Activated effector memory CD4-positive, alpha-beta T cell treated with anti-CD3 and anti-CD28 coated beads, Interleukin-2, amount 50 U/mL, for 16 hours (primary cell): ENCODE results near the gene ATP2B1.

Experiments used
- DNase-seq: peaks from one replicate; pipeline ENCODE4 v3.0.0-alpha.2; 2020

ATP2B1 gene

DNA sequence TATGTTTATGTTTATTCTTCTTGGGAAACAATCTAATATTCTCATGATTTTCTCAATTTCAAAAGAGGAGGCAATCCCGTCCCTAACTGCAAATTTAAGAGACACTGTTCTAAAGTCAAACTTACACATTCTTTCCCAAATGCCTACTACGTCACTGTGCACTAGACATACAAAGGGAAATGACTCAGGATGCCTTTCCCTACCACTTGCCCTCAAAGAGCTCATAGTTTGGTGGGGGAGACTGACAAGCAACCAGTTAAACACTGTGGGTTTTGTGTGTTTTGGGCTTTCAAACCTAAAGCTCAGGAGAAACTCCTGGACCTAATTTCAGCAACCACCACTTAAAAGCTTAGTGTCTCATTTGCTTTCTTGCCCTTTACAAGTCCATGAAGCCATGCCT lies 58.4 kb downstream of the ATP2B1 start:
- no peak for DNase-seq

DNA sequence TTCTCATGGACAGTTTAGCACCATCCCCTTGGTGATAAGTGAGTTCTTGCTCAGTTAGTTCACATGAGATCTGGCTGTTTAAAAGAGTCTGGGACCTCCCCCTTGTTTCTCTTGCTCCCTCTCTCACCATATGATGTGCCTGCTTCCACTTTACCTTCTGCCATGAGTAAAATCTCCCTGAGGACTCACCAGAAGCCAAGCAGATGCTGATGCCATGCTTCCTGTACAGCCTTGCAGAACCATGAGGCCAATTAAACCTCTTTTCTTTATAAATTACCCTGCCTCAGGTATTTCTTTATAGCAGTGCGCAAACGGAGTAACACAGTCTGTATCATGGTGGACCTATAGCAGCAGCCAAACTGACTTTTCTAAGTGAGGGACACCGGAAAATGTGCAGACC lies 58.8 kb downstream of the ATP2B1 start:
- no peak for DNase-seq

DNA sequence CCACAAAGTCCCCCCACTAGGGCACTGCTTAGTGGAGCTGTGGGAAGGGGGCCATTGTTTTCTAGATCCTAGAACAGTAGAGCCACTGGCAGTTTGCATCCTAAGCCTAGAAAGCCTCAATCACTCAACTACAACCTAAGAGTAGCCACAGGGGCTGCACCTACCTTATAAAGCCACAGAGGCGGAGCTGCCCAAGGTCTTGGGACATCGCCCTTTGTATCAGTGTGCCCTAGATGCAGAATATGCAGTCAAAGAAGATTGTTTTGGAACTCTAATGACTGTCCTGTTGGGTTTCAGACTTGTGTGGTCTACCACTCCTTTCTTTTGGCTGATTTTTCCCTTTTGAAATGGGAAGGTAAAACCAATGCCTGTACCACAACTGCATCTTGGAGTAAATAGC lies 59.5 kb downstream of the ATP2B1 start:
- DNase-seq, result no peak

DNA sequence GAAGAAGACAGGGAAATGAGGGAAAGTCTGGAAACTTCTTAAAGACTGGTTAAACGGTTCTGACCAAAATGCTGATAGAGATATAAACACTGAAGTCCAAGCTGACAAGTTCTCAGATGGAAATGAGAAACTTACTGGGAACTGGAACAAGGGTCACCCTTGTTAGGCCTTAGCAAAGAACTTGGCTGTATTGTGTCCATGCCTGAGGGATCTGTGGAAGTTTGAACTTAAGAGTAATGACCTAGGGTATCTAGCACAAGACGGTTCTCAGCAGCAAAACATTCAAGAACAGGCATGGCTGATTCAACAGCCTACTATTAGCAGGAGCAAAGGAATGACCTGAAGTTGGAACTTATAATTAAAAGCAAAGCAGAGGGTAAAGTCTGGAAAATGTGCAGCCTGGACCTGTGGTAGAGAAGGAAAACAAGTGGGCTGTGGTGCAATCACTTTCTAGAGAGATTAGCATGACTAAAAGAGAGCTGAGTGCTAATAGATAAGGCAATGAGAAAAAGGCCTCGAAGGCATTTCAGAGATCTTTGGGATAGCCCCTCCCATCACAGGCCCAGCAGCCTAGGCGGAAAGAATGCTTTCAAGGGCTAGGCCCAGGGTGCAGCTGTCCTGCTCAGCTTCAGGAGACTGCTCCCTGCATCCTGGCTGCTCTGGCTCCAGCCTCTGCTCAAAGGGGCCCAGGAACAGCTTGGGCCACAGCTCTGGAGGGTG lies 60.3 kb downstream of the ATP2B1 start:
- no peak for DNase-seq

DNA sequence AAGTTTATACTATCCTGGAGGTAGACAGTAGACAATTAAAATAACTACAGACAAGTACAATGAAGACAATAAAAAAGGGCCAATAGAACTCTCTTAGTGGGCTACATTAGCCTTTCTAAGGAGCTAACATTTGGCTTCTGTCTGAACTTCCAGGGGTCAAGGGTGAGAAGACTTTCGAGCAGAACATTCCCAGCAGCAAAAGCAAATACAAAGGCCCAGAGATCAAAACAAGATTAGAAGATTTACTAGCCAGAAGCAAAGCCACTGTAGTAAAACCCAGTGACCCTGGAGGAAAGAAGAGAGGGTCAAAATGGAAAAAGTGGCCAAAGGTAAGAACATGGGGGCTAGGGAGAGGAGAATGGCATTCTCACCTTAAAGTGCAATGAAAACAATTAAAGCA lies 63.2 kb downstream of the ATP2B1 start:
- DNase-seq, result no peak

DNA sequence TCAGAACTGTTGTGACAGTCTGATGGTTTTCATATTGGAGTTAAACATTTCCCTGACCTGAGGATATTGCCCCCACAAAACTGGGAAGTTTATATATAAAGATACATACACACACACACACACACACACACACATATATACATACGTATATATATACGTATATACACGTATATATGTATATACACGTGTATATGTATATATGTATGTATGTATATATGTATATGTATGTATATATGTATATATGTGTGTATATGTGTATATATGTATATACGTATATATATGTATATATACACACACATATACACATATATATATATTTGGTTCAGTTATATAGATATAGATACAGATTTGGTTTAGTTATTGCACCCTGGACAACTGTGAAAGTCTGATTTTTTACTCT lies 65.7 kb downstream of the ATP2B1 start:
- no peak for DNase-seq

DNA sequence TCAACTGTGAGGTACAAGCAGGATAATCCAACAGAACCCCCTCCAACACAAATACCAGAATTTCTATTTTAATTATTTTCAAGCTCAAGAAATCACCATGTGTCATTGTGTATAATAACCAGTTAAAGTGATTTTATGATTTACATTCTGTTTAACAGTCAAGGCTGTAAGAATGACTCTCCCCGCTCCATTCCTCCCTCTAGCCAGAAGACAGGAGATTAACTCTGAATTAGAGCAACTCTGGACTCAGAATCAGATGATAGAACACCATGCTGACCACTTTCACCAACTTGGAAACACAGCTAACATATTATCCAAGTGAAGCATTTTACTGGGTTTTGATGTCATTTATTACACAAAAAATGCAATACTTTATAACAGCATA lies 71.9 kb downstream of the ATP2B1 start:
- no peak for DNase-seq

DNA sequence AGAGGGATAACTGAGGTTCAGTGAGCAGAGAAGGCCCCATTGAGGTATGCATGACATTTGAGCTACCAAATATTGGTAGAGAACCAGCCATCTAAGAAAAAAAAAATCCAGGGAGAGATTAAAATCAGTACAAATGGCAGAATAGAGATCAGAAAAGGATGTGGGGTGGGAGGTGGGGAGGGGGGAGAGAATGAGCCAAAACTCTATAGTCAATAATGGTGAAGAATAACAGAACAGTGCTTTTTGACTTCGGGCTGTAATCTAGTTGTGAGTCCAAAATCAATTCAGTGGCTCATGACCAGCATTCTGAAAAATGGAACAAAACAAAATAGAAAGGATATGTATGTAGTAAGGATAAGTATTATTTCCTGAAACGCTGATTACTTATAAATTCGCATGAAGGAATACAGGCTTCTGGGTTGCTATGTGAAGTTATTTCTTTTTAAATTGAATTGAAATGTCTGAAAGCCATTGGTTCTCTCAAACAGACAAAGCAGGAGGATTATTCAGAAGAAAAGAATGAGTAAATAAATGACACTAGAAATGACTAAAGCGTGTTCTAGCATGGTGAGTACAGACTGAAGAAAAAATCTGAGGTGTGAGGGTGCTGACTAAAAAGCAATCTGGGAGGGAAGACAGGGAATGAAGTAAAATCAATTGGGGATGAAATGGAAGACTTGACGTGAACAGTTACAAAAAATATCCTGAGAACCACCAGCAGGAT lies 72.4 kb downstream of the ATP2B1 start:
- DNase-seq, result no peak

DNA sequence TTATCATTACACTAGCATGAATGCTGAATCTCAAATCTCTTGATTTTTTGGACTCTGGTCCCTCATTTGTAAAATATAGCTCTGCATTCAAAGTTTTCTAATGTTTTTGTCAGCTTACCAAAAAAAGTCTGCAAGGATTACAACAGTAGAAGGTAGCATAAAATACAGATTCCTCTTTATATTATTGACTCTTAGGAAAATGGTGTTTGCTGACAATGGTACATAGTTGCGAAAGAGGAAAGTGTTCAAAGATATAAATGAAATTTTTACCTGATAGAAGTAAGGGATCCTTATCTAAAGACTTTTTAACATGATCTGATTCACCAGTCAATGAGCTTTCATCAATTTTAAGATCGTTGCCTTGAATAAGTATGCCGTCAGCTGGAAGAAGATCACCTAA lies 74.1 kb downstream of the ATP2B1 start:
- DNase-seq, result no peak

DNA sequence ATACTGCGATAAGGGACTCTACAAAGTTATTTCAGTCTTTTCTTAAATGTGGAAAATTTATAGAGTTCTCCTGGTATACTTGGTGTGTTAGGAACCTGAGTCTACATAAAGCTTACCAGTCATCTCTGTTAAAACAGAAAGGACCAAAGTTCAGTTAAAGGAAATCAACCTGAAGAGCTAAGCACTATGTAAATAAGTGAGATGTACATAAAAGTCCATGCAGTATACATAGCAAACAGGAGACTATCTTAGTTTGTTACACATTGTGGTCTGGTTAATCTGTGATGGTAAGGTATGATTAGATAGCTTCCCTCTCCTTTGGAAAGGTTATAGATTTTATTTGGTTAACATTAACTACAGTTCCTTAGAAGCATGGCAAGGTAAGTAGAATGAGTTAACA lies 75.9 kb downstream of the ATP2B1 start:
- no peak for DNase-seq

DNA sequence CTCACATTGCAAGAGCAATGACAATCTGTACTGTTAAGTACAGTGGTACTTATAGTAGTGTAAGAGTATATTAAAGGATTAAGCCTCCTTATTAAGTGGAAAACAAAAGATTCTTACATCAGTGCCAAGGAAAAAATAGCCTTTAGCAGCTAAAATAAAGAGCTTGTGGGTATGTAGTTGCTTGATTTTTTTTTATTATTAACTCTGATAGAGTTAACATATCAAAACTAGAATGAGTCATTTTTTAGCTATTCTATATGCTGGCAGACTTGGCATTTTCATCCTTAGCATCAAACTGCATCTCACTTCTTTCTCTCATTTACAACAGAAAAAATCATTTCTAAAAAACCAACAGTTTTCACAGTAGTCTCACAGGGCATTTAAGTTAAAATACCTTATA lies 86.5 kb downstream of the ATP2B1 start:
- DNase-seq, result no peak

DNA sequence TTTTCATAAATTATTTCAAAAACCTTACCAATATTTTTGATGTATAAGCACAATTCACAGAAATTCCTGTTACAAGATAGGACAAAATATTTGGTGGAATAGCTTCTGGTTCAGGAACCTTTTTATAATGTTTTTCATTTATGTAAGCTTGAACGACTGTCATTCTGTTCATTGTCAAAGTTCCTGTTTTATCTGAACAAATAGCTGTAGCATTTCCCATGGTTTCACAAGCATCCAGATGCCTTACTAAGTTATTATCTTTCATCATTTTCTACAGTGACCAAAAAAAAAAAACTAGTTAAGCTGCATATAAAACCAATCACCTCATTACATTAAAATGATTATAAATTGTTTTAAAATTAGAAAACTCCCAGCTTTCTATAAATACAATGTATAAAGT lies 87.1 kb downstream of the ATP2B1 start:
- no peak for DNase-seq

DNA sequence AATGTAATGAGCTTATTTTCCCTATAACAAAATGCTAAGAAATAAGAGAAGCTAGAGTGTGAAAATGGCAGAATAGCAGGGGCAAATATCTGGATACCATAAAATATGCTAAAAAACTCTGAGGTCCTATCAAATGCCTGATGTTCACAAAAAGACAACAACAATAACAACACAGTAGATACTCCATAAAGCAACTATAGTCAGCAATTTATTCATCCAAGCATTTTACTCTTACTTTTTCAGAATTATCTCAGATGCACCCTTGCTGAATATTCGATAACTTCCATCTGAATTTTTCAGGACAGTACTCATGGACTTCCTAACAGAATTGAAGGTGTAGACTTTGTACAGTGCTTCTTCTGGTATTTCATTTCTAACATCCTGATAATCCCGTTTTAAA lies 88.9 kb downstream of the ATP2B1 start:
- DNase-seq, result no peak

DNA sequence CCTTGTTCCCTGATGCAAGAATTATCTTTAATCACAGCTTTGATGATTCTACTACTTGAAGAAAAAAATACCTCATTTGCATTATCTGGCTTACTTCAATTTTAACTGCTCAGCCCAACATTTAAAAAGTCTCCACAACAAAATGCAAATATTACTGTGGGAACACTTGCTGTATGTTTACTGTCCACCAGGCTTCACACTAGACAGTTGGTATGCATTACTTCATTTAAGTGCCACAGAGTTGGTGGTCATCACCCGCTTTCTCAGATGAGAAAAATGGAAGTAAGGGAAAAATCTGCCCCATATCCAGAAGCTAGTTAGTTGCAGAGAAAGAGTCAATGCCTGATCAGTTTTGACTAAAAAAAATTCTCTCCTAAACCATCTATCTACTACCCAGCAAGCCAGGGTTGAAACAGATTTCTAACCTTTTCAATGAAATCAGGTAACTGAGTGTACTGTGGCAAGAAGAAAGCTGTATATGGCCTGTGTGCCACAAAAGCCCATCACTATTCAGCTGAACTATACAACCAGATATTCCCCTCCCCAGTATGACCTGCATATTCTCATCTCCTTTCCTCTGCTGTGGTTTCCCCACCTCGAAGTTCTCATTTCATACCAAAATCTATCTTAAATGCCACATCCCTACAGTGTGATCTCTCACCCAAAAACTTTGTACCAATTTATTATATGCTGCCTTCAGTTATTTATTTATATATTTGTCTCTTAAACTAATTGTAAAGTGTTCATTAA lies 90.3 kb downstream of the ATP2B1 start:
- no peak for DNase-seq

DNA sequence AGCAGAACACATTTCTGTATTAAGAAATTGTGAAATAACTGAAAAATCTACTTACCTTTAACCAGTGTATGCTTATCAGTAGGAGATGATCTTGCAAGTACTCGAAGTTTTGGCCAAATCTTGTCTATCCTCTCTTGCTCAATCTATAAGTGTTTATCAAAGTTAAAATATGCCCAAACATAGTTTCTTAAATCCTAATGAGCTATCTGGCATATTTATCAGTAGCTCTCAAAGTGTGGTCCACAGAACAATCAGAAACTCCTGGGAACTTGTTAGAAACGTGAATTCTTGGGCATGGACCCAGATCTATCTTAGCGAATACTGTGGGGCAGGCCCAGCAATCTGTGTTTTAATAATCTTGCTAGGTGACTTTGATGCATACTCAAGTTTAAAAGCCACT lies 98.3 kb downstream of the ATP2B1 start:
- no peak for DNase-seq

DNA sequence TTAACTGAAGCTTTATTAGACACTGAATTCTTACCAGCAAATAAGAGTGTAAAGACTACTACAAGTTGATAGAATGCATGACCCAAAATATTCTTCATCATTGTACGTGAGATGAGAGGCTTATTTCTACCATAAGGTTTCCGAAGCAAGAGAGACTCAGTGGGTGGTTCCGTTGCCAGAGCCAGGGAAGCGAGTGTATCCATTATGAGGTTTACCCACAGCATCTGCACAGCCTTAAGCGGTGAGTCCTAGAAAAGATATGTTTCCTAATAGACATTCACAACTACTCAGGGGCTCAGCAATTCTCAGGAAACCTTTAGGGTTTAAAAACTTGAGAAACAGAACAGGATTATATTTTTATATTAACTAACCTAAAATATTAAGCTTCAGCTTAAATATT lies 105.0 kb downstream of the ATP2B1 start:
- DNase-seq, result no peak

DNA sequence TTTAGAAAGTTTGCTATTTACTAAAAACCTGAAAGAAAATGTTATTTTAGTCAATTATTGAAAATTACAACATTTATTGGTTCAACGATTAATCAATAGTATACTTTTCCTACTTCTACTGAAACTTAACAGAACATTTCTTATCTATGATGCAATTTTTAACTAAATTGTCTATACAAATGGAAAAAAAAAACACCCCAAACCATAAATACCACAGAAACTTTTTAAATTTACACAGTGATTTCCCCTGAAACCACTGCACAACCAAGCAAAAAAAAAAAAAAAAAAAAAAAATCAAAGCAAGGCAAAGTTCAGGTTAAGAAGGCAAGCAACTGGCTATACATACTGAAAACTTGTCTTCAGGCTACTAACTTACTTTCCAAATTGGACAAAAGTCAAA lies 110.9 kb downstream of the ATP2B1 start:
- no peak for DNase-seq

DNA sequence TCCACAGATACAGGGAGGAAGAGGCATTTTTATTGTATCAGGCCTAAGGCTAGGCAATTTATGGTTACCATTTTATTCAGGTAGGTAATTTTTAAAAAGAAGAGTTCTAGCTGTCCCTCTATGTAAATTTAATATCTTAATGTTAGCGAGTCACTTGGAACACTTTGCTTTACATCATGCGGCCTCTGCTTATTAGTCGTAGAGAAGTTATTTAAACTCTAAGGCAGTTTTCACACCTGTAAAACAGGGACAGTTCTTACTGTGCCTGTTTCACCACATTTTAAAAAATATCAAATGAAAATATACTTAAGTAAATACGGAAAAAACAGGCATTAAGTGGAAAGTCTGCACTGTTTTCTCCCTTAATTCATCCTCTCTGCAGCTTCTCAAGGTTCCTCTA lies 111.4 kb downstream of the ATP2B1 start:
- no peak for DNase-seq

DNA sequence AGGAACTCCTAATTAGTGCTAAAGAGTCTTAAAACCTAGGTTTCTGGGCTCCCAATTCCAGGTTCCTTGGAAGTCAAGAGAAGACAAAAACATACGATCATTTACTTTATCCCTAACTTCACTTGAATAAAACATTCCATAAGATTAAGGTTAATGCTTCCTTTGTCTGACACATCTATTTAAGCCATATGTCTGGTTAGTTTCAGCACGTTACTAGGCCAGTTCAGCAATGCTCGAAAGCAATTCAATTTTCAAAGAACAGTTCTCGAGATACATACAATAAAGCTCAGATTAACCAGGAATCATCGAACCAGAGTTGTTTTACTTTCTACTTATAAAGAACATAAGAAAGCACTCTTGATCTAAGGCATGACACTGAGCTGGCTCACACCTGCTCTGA lies 114.8 kb downstream of the ATP2B1 start:
- no peak for DNase-seq

DNA sequence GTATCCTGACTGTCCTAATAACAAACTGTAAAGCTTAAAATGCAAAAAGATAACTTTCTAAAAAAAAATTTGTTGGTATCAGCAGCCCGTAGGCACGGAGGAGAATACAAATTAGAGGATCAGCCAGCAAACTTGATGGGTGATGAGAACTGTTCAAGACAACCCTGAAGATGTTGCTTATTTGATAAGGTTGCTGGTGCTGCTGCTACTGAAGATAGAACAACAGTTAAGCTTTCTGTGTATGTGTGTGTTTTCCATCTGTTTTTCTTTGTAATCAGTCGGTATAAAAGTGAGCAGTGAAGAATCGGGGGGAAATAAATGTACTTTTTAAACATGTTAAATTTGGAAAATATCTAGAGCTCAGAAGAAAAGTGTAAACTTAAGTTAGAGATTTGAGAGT lies 115.4 kb downstream of the ATP2B1 start:
- DNase-seq, result no peak

DNA sequence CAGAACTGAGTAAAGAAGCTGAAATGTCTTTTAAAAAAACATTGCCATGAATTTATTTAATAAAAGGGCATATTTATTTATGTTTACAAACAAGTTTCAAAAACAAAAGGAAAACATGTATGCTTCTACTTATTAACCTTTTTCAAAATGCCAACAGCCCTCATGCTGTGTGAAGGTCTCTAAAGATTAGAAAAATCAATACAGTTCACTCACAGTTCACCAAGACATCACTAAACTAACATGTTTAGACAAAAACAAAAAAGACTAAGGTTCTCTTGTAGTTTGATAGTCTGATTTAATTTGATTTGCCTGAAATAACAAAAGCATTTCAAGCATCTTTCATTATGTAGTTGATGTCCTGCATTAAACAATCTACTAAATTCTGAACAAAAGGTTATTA lies 118.9 kb downstream of the ATP2B1 start:
- no peak for DNase-seq

DNA sequence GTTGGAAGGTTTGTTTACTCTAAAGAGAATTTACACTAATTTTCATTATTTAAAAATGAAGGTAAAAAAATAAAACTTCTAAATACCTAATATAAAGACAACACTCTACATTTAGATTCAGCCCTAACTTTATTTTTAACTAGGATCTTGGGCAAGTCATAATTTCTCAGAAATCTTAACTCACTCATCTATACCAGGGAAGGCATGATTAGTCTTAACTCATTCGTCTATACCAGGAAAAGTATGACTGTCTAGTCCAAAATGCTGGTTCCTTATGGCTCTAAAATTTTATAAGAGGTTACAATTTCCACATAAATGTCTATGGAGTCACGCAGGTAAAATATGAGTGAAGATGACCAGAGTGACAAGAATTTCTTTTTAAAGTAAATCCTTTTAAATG lies 130.1 kb downstream of the ATP2B1 start:
- DNase-seq, result no peak

DNA sequence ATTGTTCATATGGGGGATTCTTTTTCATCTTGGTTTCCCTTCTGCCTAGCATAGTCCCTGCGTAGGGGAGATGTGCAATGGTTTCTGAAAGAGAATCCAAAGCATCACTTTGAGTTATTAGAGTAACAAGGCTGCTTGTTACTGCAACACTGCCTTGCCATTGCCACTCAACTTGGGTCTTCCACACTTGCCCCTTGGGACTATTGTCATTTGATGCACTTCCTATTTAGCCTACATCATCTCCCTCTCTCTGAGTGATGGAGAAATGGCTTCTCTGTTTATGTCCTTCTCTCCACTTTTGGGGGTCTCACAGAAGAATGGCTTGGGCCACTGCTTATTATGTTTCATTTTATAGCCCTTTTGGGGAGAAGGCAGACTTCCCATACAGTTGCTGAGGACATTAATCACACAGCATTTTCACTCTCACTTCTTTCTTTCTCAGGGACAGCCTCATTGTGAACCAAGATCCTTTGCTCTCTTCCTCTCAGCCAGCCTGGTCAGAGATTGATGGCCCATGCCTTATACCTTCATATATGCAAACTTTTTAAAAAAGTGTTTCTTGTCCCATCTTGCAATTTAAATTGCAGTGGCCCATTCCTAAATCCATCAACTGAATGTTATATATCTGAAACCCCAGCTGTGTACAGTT lies 131.9 kb downstream of the ATP2B1 start:
- DNase-seq, result no peak

DNA sequence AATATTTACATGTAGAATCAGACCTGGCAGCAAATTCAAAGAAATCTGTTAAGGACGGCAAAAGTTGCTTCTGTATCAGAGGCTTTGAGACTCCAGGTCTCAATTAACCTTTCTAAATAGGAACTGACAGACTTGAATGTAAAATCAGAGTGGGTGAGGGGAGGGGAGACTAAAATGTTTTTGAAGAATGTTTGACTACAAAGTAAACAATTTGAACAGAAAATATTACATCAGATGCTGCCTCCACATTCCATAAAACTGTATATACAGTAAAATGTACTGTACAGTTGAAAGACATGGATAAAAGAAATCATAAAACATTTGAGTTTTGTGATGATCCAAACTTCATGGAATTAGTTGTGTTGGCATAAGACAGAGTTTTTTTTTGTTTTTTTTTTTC lies 133.3 kb downstream of the ATP2B1 start:
- no peak for DNase-seq
